Body of pancreas (tissue), 4 donors: ENCODE measurements around the gene NKX2-2. TPM values are rescaled to one million over a fixed set of nuclear protein-coding genes. Genes with fewer than 3 reads are reported as not detected.

ENCODE experiments used
- ATAC-seq: fragments of 150-250 bp; one replicate; pipeline ENCODE4 v1.9.1; 2016
- DNase-seq, 4 donors: peaks; one replicate each; pipeline ENCODE4 v3.0.0-alpha.2; 2019
- H3K27ac ChIP-seq, 4 donors: fragments of 200-600 bp; sonication (generic); 1 replicate in 3 of 4; 2 replicates in 1 of 4; pipeline versions ENCODE4 v1.5.1 to v1.6.1; 2016 to 2019; ENCODE audit warnings: mild to moderate bottlenecking in 1 of 4, mixed read lengths in 1 of 4, moderate library complexity in 1 of 4
- H3K27me3 ChIP-seq, 2 donors: fragments of 200-600 bp; sonication (generic); one replicate each; pipeline ENCODE4 v1.6.0; 2016; ENCODE audit warnings: mild to moderate bottlenecking in 1 of 2
- H3K36me3 ChIP-seq, 2 donors: fragments of 200-600 bp; sonication (generic); replicated peaks in 1 of 2; 2 replicates each; pipeline ENCODE4 v1.5.1; 2016; ENCODE audit warnings: low read depth in 2 of 2; ENCODE audit not compliant: insufficient read depth in 1 of 2
- H3K4me1 ChIP-seq: fragments of 200-600 bp; sonication (generic); one replicate; pipeline ENCODE4 v1.6.0; 2016
- H3K4me3 ChIP-seq, 2 donors: fragments of 200-600 bp; sonication (generic); 1 replicate in 1 of 2; 2 replicates in 1 of 2; pipeline ENCODE4 v1.5.1; 2016 to 2019
- H3K9me3 ChIP-seq, 3 donors: fragments of 200-600 bp; sonication (generic); 1 replicate in 2 of 3; 2 replicates in 1 of 3; pipeline ENCODE4 v1.5.1; 2016
- POLR2A ChIP-seq, 3 donors: fragments of 450-650 bp; IDR thresholded peaks; one replicate each; pipeline ENCODE4 v1.6.1; 2016; ENCODE audit warnings: antibody characterized with exemption in 3 of 3, mild to moderate bottlenecking in 2 of 3
- whole genome bisulfite sequencing, 2 donors: methylation state at CpG; one replicate each; pipeline ENCODE4 v1.1.5; 2017; 5-methylcytosine and 5-hydroxymethylcytosine counted together
- intact Hi-C: fragments of 100-400 bp; cut with DNase I; formaldehyde crosslinking; loops from one replicate; pipeline ENCODE4 v1.15.1; 2023
- total RNA-seq, 2 donors: library from RNA; depleted of rRNA; stranded (reverse); fragments of >200 nt; gene quantifications; one replicate each; pipeline ENCODE4 v1.1.0, GENCODE V29; 2016
- TF ChIP-seq, protein P1 (sequence below), 7 experiments: fragments of 450-650 bp in 4 of 7; fragments of 200-600 bp in 3 of 7; sonication (generic) in 3 of 7; IDR thresholded peaks; one replicate each; pipeline ENCODE4 v1.5.1; 2016 to 2019; ENCODE audit warnings: antibody characterized with exemption in 7 of 7

Gene NKX2-2
- total RNA-seq, 2 donors from 2014 or later = 3.1 to 9.6 TPM

DNA sequence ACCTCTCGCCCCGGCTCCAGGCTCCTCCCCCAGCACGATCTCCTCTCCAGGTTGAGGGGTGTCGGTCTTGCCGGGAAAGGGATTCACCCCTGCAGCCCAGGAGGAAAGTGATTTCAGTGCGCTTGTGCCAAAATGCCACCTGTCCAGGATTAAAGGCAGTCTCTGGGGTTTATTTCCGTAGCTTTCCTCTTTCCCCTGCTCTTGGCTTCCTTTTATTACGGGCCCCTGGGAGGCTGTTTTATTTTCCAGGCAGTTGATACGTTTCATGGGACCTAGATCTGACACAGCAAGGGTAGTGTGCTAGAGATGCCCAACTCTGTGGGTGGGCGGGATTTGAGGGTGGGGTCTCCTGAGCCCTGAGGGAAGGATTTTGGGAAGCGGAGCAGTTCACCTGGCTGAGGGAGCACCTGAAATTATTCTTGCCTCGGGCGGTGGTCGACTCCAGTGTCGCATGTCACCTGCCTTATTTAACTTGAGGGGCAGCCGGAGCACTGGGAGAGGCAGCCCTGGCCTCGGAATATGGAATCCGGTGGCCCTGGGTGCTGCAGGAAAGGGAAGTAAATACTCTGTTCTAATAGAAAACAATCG lies 9.5 kb upstream of the NKX2-2 start:
- Histone ChIP-seq H3K27ac (peak overlapping the region in 2 of 4 donors; percentile 3 to 11), H3K27me3 (peaks cover 0 to 22% of the 10 kb centered on the region in 2 donors)

DNA sequence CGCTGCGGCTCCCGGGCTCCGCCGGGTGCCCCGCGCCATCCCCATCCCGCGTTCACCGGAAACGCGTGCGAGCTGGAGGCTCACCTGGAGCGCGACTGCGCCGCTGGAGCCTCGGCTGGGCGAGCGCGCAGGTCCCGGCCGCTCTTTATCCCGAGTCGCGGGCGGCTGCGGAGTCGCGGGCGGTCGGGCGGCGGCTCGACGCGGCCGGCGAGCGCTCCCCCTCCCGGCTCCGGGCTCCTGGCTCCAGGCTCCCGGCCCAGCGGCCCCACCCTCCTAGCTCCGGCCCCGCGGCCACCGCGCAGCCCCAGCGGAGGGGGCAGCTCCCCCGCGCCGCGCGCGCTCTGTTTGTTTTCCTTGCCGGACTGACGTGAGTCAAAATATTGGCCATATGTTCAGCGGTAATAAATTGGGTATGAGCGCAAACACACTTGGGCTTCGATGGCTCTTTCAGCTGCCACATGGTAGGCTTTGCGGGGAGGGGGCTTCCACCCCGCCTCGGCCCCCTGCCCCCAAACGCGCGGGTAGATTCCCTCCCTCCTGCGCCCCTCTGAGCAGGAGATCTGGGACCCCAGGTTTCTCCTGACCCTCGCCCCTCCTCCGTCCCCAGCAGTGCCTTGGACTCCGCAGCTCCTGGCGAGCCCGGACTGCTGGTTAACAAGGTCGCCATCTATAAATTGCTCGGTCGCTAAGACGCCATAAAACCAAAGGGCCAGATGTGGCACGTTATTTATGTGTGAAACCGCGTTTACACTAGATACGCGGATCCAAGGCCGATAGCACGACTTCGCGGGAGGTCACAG lies 8.8 kb upstream of the NKX2-2 start:
- H3K9me3 ChIP-seq = no peaks in the 10 kb centered on the region
- peaks cover 0 to 22% of the 10 kb centered on the region in 2 donors for H3K27me3 ChIP-seq
- DNase-seq (peak in 2 of 4 donors; percentile 38 to 51), ATAC-seq (peak; percentile 48)
- H3K4me1 ChIP-seq = peaks cover 19% of the 10 kb centered on the region
- no peak overlapping the region for H3K4me3 ChIP-seq
- H3K36me3 ChIP-seq = no peaks in the 10 kb centered on the region
- no peak for TF ChIP-seq POLR2A (IDR thresholded peaks at IDR 0.05)
- TF ChIP-seq, protein P1, sequence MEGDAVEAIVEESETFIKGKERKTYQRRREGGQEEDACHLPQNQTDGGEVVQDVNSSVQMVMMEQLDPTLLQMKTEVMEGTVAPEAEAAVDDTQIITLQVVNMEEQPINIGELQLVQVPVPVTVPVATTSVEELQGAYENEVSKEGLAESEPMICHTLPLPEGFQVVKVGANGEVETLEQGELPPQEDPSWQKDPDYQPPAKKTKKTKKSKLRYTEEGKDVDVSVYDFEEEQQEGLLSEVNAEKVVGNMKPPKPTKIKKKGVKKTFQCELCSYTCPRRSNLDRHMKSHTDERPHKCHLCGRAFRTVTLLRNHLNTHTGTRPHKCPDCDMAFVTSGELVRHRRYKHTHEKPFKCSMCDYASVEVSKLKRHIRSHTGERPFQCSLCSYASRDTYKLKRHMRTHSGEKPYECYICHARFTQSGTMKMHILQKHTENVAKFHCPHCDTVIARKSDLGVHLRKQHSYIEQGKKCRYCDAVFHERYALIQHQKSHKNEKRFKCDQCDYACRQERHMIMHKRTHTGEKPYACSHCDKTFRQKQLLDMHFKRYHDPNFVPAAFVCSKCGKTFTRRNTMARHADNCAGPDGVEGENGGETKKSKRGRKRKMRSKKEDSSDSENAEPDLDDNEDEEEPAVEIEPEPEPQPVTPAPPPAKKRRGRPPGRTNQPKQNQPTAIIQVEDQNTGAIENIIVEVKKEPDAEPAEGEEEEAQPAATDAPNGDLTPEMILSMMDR (IDR thresholded peaks at IDR 0.05) = no peak
- intact Hi-C loops = no loop called here
- peak overlapping the region in 2 of 4 donors; percentile 3 to 39 for H3K27ac ChIP-seq
- 0 to 2% methylated on average over 8 to 73 of the region's 86 CpGs for WGBS, 2 donors

More for the DNA sequence above, 9.5 kb upstream of the NKX2-2 start:
- Histone ChIP-seq H3K9me3 (no peaks in the 10 kb centered on the region), H3K36me3 (no peaks in the 10 kb centered on the region), H3K4me1 (peaks cover 19% of the 10 kb centered on the region), H3K4me3 (no peak overlapping the region)
- ATAC-seq = no peak
- intact Hi-C loops = no loop called here
- DNase-seq = no peak
- TF ChIP-seq POLR2A (IDR thresholded peaks at IDR 0.05) = no peak
- TF ChIP-seq, protein P1 (IDR thresholded peaks at IDR 0.05) = no peak
- WGBS, 2 donors = 18 to 29% methylated on average over 14 to 19 of the region's 19 CpGs

DNA sequence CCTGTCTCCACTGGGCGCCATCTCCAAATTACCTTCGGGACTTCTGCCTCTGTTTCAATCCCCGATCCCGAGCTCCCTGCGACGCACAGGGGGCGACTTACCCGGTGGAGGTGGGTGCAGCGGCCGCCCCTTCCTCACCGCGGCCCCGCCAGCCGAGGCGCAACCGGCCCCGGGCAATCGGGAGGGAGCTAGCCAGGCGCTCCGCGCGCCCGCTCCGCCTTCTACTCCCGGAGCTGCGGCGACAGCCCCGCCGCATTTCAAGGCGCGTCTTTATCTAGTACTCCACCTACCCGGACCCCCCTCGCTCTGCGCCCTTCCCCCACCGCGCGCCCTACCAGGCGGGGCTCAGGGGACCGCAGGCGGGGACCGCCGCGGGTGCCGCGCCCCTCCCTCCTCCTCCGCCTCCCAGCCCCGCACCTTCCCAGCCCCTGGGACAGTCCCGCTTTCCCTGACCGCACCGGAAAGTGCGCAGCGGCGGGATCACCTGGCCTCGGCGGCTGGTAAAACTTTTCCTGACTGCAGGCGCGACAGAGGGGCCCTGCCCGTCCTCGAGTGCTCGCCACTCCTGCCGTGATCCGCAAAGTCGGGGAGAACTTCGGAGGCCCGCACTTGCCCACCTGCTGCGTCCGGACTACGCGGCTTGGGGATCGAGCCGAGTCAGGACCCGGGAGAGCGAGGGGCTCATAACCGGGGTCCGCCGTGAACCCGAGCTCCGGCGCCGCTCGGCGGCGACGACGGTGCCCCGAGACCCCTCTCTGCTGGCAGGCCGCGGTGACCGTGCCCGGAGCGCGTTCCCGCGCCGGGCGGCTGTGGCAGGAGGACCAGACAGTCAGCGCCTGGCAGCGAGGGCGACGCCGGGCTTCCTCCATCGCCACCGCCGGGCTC lies 8.0 kb upstream of the NKX2-2 start:
- WGBS, 2 donors = 1% methylated on average over 10 to 88 of the region's 104 CpGs
- Histone ChIP-seq H3K36me3 (no peaks in the 10 kb centered on the region), H3K27ac (peak overlapping the region in 1 of 4 donors; percentile 39), H3K4me1 (peaks cover 19% of the 10 kb centered on the region), H3K4me3 (no peak overlapping the region), H3K27me3 (peaks cover 0 to 23% of the 10 kb centered on the region in 2 donors), H3K9me3 (no peaks in the 10 kb centered on the region)
- peak in 1 of 3 donors; percentile 14 for TF ChIP-seq POLR2A (IDR thresholded peaks at IDR 0.05)
- TF ChIP-seq, protein P1 (IDR thresholded peaks at IDR 0.05) = no peak
- DNase-seq (no peak), ATAC-seq (no peak)
- intact Hi-C loops = no loop called here

DNA sequence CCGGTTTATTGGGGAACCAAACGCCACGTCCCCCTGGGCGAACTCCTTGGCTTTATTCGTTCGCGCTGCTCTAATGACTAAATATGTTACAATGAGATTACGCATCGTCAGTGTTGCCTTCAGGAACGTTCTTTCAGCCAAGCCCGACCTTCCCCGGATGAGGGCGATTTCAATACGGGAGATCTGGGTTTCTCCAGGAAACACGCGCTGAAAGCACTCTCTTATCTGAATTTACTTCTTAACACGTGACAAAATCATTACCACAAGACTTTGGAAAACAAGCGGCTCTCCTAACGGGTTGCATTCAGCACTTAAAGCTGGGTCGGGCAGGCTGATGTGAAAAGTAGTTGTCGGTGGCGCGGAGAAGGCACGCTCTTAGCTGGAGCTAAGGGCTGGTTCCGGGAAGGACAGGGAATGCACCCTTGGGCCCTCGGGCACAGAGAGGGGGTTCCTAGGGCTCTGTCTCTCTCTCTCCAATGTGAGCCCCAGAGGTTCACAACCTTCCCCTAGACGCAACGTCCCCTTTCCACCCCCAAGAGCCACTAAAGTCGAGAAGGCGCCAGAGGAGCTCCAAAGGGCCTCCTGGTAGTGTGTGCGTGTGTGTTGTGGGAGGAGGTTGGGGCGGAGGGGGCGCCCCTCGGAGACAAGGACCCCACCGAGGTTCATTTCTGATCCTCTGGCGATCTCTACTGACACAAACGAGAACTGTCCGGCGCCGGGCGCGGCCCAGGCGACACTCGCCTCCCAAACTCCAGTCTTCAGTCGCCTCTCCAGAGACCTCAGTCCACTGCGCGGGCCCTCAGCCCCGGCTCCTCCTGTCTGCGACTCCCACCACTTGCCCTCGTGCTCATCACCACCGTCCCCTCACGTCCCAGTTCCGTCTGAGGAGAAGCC lies 7.1 kb upstream of the NKX2-2 start:
- no peaks in the 10 kb centered on the region for H3K36me3 ChIP-seq
- H3K4me1 ChIP-seq = peaks cover 19% of the 10 kb centered on the region
- WGBS, 2 donors = 4% methylated on average over 46 to 53 of the region's 53 CpGs
- H3K27ac ChIP-seq = no peak overlapping the region
- ATAC-seq (no peak), DNase-seq (no peak)
- no peak for TF ChIP-seq POLR2A (IDR thresholded peaks at IDR 0.05)
- TF ChIP-seq, protein P1 (IDR thresholded peaks at IDR 0.05) = no peak
- intact Hi-C loops = no loop called here
- peaks cover 0 to 32% of the 10 kb centered on the region in 2 donors for H3K27me3 ChIP-seq
- H3K4me3 ChIP-seq = no peak overlapping the region
- no peaks in the 10 kb centered on the region for H3K9me3 ChIP-seq
